Inflammatory macrophage treated with lipopolysaccharide for 1 hour (primary cell): ENCODE measurements around the gene POU2AF3.

Experiments used
- DNase-seq, 2 donors: peaks; one replicate each; pipeline ENCODE4 v3.0.0-alpha.2; 2020 to 2022

POU2AF3 gene

DNA sequence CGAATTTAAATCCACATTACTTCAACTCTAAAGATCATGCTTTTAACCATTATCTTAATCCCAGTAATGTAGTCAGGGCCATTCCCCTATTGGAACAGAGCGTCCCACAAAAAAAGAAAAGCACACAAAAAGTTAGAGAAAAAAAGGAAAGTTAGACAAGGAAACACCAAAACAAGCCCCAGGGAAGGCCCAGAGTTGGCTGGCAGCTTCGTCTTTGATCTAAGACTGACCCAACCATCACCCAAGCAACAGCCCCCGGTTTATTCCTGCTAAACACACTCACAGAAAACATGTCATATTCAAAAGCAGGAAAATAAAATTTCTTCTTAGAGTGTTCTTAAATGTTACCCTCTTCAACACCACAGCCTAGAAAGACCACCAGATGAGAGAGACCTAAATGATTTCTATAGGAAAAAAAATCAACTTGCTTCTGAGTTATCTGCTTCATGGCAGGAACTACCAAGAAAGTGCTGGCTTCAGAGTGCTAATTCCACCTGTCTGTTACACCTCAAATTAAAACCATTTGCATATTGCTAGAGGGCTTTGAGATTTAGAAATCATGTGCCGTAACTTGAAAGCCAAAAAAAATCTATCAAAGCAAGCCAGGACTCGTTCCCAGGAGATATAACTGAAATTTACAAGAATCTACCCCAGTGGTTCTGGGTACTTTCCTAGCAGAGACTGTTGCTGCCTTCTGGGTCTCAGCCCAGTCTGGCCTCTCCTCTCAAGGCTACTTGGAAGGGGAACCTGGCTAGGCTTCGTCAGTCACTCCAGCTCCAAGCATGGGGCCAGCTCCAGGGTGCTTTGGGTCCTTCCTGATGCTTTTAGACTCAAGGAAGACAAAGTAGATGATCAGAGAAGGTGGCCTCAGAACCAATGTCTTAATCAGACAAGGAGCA lies 31.2 kb downstream of the POU2AF3 start:
- no peak for DNase-seq

DNA sequence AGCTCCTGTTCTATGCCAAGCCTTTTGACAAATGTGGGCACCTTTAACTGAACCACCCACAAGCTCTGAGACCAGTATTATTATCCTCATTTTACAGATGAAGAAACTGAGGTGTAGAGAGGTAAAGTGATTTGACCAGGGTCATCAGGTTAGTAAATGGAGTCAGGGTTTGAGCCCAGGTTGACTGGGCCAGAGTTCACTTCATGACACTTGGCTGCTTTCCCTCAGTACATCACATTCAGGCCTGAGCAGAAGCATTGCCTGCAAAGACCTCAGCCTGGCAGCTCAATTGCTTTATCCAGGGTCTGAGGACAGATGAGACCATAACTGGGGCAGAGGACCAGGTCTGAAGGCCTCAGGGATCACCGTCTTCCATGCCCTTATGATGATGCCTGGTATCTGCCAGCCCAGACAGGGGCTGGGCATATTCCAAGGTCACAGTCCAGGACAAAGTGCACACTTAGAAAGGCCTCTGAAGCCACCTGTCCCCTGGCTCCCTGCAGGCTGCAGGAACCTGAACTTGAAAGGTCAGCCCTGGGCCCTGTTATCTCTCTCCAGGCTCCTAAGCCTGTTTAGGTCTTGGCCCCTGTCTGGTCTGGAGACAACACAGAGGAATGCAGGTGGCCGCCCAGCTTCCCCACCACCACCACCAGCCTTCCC lies 32.0 kb downstream of the POU2AF3 start:
- no peak for DNase-seq

DNA sequence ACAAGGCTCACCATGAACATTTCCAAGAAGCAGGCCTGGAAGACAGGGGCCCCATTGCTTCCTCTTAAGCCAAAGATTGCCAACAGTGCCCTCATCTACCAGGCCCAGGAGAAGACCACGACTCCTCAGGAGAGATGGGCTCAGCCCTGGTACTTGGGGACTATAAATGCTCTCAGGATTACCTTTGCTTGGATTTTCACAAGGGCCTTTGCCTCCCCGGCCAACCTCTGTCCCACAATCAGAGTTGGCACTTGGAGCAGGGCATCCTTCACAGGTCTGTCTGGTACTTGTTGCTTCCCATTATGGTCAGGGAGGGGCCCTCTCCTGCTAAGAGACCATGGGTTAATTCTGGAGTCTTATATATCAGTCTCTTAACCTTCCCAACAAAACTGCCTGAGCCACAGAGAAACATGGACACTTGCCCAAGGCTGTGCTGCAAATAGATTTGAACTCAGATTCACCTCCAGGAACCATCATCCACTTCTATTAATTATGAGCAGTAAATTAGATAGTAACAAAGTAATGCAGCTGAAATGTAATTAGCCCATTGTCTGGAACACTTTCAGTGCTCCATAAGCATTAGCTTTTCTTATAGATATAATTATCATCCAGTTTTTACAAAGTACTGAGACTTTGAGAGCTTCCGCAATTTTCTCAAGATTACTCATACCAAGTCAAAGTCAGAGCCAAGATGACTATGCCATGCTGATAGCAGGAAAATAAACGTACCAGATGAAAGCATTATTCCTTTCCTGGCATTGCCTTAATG lies 33.5 kb downstream of the POU2AF3 start:
- DNase-seq: no peak

GRCh38 chr11:111334532-111335502 lies 36.5 kb downstream of the POU2AF3 start:
- DNase-seq: no peak

DNA sequence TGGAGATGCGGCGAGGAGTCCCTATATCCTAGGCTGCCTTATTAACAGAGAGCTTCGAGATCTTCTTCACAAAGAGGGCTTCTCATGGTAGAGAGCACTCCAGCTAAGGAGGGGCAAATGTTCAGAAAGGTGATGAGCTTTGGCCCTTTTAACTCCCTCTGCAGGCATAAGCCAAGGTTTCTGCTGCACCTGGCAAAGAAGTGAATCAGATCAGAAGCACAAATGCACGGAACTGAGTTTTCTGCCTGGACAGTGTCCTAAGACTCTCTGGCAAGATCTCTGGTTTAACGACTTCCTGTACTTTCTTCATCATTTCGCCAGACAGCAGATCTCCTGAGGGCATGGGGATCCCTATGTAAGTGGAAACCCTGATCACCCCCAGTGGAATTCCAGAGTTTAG lies 37.2 kb downstream of the POU2AF3 start:
- DNase-seq: no peak

- DNase-seq: no peak
These were observed 37.7 kb downstream of the POU2AF3 start for GRCh38 chr11:111336062-111336461.

- DNase-seq: no peak
These were observed 38.4 kb downstream of the POU2AF3 start for GRCh38 chr11:111336582-111337256.

- DNase-seq: no peak
These were observed 41.5 kb downstream of the POU2AF3 start for GRCh38 chr11:111339758-111340388.

- no peak for DNase-seq
These were observed 44.0 kb downstream of the POU2AF3 start for GRCh38 chr11:111342329-111342728.

DNA sequence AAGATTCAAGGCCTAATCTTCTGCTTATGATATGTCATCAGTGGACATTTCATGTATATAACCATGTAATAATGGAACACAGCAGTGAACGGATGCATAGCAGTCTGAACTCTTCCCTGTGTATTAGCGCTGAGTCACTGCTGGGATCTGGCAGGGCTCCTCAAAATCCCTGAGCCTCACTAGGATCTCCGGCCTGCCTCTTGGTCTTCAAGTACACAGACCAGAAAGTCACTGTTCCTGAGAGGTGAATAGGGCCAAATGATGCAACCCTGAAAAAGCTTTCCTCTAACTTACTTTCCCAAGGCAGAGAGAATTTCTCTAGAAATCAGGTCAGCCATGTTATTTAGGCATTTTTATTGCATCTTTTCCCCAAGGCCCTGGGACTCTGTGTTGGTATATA lies 45.7 kb downstream of the POU2AF3 start:
- DNase-seq: no peak

- peak in 1 of 2 donors; percentile 5 for DNase-seq
These were observed 48.8 kb downstream of the POU2AF3 start for GRCh38 chr11:111347002-111347722.

DNA sequence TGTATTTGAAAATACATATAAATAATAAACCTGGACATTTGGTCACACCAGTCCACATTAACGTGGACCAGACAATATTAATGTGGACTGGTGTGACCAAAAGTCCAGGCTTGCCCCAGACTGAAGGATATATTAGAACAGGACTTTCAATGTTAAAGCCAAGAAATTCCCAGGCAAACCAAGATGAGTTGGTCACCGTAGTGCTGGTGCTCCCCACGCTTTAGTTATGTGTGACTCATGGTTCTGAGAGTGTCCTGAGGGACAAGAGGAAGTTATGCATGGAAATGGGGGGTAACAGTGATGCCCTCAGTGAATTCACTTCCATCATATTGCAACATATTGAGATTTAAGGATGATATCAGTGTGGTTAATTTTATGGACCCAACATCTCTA lies 49.4 kb downstream of the POU2AF3 start:
- DNase-seq: peak; percentile 22 to 64

- no peak for DNase-seq
These were observed 49.8 kb downstream of the POU2AF3 start for GRCh38 chr11:111348147-111348546.

DNA sequence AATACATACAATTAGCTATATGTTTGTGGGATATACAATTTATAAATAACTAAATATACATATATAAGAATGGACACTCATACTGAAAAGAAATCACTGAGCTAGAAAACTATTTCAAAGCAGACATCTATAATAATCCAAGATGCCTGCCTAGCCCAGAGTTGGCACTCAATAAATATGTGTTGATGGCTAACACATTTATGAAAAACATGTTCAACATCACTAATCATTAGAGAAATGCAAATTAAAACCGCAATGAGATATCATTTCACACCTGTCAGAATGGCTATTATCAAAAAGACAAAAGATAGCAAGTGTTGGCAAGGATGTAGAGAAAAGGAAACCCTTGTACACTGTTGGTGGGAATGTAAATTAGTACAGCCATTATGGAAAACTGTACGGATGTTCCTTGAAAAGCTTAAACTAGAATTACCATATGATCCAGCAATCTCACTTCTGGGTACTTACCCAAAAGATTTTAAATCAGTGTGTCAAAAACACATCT lies 50.9 kb downstream of the POU2AF3 start:
- DNase-seq: no peak

- no peak for DNase-seq
These were observed 52.5 kb downstream of the POU2AF3 start for GRCh38 chr11:111350811-111351210.

DNA sequence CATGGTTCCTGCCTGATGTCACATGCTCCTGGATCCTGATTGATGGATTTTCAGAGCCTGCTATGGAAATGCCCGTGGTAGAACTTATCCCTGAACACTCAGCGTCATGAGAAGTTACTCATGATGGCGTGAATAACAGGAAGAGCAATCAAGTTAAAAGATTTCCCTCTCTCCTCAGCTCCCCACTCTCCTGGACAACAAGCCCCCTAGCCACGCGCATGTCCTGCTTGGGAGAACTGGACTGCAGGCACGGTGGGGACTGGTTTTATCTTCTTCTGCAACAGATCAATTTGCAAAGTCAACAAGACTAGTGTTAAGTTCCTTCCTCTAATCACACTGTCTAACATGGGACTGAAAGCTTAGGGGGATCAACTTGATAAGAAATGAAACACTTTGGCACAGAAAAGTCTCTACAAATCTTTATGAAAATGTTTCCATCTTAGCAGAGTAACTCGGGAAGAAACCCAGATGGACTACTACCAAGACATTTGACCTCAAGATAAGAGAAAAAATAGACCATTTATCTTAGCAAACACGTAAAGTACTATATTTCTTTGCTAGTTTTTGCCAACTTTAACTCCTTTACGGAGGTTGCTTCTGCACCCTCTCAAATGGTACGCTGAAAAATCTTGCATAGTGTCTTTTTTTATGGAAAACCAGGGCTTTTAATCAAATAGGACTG lies 53.2 kb downstream of the POU2AF3 start:
- no peak for DNase-seq

DNA sequence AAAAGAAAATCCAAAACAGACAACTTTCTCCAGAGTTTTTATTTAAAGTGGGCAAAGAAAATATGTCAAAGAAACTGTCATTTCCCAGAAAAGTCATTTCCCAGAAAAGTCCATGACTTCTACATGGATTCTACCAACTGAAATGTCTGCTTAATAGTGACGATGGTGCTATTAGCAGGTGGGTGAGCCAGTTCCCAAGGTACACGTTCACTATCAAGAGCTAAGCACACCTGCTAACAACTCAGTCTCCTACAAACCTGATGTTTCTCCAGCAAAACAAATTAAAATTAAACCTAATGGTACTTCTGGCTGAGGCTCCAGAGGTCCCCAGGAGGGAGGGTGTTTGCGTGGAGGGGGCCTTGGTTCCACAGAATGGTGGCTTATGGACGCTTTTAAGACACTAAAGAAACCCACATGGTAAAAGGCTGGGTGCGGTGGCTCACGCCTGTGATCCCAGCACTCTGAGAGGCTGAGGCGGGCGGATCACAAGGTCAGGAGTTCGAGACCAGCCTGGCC lies 53.9 kb downstream of the POU2AF3 start:
- no peak for DNase-seq

DNA sequence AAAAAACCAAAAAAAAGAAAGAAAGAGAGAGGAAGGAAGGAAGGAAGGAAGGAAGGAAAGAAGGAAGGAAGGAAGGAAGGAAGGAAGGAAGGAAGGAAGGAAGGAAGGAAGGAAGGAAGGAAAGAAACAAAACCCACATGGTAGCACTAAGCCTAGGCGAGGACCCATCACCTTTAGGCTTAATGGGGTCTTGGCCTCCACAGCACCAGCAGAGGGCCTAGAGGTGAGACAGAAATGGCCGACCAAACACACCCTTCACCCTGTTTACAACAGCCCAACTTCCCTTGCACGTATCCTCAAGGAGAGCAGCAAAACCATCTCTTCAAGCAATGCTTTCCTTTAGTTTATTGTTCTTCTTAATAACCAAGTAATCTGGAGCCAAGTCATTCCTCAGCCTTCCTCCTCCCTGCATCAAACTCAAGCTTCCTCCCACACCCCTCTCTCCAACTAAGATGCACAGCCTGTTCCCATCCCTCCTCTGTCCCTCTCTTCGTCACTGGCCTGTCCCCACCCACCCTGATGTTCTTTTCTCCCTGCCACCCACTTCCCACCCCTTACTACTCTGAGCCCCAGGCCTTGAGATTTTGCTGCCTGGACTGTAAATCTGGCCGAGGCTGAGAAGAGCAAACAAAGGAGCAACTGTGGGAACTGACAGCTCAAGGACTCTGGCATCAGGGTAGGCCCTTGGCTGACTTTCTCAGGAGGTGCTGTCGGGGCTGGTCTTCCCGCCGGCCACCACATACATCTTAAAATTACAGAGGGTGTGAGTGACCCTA lies 54.8 kb downstream of the POU2AF3 start:
- no peak for DNase-seq
